ENCODE data around the gene LAMTOR4.

Gene LAMTOR4

DNA sequence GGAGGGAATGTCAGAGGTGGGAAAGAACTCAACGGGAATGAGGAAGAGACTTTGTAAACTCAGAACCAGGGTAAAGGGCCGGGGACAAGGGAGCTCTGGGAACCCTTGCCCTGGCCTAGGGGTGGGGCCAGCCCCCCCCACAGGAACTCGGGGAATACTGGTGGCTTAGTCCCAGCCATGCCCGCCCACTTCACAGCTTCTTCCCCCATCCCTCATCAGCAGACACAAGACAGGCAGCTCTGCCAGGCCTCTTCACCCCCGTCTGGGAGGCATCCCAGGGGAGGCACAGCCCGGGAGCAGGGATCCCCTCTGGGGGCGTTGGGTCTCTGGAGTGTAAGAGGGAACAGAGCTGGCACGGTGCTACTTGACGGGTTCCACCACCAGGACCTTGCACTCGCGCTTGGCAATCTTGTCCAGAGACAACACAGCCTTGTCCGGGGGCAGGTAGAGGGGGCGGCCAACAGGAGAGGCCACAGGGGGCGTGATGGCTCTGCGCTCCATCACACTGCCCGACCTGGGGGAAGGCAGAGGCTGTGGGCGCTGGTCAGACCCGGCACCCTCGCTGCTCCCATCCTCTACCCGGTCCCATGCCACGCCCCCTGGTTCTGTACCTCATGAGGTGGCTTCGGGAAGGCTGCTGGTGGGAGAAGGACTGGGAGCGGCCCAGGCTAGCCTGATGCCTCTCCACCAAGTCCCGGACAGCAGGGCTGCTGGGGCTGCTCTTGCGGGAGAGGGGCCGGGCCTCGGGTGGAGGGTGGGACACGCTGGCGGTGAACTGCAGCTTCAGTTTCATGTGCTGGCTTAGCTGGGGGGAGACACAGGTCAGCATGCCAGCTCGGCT is 6.2 kb downstream of the LAMTOR4 start:
- no peak for DNase-seq

GRCh38 chr7:100155553-100156317 is 7.0 kb downstream of the LAMTOR4 start:
- no peak for DNase-seq

- no peak for DNase-seq
Measured at GRCh38 chr7:100156331-100157068, 7.8 kb downstream of the LAMTOR4 start.

- no peak for DNase-seq
Measured at GRCh38 chr7:100157069-100157333, 8.3 kb downstream of the LAMTOR4 start.

DNA sequence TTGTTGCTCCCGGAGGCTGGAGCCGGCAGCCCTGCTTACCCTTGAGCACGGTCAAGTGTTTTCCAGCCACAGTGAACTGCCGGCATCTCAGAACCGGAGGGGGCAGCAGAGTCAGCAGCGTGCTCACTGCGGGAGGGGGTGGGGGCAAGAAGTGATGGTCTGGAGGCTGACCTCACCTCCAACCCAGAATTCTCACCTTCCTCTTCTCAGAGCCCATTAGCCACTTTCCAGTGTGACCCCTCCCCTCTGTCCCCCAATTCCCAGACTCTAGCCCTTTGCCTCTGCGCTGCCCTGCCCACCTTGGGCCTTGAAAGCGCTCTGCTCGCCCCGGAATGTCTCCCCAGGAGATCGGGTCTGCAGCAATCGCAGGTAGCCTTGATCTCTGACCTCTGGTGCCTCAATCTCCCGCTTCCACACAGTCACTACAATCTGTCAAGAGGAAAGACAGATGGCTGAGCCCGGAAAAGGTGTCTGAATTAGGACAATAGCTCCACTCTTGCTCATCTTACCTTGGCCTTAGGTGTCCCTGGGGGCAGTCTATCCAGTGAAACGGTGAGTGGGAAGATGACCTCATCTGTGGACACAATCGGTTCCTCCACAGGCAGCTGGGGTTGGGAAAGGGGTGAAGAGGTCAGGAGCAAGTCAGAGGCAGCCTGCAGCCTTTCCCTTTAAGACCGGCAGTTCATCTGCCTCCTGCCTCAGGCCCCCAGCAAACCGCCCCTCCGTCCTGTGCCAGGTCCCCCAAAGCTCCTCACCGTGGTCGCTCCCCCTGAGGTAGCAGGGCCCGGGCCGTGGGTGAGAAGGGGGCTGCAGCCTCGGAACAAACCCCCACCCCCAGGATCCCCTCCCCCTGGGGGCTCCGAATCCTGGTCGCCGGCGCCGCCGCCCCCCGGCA is 8.9 kb downstream of the LAMTOR4 start:
- DNase-seq: no peak

- DNase-seq: peak; percentile 94
Measured at GRCh38 chr7:100158229-100159098, 9.7 kb downstream of the LAMTOR4 start, which contains the start of gene TRAPPC14. TRAPPC14 (minus strand) TSS chr7:100158723; CDS start chr7:100158499, 224 bp downstream.

DNA sequence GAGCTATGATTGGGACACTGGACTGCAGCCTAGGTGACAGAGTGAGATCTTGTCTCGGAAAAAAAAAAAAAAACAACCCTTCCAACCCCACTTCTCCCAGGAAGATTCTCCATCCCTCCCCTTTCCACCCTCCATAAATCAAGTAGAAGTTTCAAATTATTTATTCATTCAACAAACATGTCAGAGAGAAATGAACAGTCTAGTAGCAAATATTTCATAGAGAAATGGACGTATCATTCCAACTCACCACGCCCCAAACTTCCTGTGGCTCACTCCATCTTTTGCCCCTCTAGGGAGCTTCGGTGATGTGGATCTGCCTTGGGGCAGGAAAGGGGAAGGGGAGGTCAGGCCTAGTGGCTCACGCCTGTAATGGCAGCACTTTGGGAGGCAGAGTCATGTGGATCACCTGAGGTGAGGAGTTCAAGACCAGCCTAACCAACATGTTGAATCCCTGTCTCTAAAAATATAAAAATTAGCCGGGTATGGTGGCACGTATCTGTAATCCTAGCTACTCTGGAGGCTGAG is 10.4 kb downstream of the LAMTOR4 start:
- DNase-seq: no peak

DNA sequence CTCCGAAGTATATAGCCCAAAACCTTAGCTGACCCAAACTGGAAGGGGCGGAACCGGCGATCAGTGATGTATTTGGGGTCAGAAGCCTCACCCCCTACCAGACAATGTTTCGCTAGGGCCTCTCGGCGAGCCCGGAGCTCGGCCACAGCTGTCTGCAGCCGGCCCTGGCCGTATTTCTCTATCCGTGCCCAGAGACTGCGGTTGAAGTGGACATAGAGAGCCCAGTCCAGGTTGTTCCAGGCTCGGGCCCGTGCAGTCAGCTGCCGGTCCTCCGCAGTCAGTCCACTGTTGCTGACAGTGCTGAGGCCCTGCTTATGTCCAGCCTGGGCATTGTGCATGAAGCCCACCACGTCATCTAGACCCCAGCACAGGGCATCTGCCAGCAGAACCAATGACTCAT is 11.3 kb downstream of the LAMTOR4 start:
- no peak for DNase-seq

DNA sequence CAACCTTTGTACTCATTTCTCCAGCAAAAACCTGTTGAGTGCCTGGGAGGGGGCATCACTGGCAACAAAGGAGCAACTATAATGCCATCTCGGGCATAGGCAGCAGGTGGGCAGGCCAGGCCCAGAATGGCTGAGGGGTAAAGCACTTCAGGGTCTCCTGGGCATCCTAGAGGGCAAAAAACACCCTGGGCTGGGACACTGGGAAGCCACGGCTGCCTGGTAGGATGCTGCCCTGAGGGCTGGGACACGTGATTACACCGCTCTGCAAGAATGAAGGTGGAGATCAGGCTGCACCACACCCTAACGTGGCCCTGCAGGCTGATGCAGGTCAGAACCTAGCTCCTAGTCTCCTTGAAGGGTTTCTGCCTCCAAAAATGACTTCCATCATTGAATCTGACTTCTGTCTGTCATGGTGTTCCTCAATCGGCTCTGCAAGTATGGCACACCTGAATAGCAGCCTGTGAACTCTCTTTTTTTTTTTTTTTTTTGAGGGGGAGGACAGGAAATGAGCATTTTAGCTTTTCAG is 14.4 kb downstream of the LAMTOR4 start:
- DNase-seq: no peak

DNA sequence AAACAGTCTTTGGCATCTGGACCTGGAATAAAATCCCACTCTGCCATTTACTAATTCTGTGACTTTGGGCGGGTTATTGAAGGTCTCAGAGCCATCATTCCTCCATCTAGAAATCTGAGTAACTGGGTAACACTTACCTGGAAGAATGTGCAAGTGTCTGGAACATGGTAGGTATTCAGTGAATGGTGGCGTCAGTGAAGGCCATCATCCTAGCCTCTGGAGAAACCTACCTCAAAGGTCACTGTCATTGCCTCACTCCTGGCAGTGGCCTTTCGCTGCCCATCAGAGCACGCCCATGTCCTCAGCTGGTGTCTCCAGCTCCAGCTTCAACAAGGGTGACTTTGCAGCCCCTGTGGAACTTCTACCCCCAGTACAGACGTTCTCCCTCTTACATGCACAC is 15.2 kb downstream of the LAMTOR4 start:
- no peak for DNase-seq

DNA sequence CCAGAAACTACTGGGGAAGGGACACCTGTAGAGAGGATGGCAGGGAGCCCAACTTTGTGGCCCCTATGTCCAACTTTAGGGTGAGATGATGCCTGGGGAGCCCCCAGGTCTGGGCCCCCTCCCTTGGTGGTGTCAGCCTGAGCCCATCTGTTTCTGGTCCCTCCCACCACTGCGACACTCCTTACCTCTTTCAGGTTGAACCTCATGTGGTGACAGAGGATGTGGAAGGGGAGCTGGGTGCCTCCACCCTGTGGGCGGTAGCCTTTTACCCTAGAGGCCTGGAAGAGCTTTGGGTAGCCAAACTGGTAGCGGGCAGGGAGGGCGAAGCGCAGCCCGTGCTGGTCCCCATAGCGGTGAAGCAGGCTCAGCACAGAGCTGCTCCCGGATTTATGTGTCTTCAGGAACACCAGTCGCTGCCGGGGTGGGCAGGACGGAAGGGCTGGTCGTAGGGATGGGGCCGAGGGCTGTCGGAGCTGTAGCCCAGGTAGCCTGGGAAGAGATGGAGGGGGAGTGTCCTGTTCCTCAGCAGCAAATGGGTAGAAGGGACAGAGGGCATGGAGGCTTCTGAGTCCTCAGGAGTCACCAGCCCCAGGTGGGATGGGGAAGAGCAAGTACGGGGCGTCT is 17.7 kb downstream of the LAMTOR4 start:
- DNase-seq: no peak

GRCh38 chr7:100166970-100167911 is 18.5 kb downstream of the LAMTOR4 start:
- no peak for DNase-seq

DNA sequence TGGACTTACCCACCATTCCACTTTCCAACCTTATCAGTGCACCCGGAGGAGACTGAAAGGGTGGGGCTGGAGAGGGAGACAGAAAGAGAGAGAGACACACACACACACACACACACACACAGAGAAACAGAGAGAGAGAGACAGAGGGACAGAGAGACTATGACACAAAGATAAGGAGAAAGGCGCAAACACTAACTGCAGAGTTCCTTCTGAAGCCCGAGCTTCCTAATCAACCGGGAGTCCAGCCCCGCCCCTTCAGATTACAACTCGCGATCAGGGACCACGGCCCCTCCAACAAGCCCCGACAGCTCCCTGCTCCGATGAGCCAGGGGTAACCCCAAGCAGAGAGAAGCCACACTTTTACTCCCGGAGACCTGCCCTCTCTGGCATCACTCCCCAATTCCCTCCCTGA is 19.2 kb downstream of the LAMTOR4 start:
- no peak for DNase-seq

- no peak for DNase-seq
Measured at GRCh38 chr7:100169147-100169850, 20.6 kb downstream of the LAMTOR4 start.

DNA sequence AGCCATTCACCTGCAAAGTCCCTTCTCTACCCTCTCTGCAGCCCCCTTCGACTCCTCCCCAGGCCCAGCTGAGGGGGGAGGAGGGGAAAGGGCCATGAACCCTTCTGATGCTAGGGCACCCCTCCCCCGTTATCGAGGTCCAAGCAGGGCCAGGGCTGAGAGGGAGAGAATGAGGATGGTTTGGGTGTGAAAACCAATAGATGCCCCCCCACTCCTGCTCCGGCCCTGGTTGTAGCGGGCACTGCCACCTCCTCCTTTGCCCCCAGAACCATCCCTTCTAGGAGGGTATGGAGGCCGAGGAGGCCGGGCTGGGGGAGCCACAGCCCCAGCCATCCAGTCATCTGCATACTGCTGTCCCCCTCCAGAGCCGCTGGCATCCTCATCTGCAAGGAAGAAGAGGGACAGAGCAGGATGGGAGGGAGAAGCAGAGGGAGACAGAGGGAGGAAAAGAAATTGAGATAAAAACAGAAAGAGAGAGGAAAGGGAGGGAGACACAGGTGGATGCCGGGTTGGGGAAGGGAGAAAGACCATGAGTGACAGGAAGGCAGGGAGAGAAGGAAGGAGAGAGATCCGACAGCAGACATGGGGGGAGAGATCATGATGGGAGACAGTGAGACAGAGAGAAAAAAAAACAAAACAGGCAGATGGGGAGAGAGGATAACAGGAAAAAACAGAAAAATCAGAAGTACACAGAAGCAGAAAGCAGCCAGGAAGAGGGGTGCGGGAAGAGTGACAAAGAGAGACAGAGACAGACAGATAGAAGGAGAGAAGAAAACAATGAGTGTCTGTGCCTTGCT is 21.6 kb downstream of the LAMTOR4 start:
- no peak for DNase-seq

GRCh38 chr7:100171087-100171681 is 22.5 kb downstream of the LAMTOR4 start:
- no peak for DNase-seq

DNA sequence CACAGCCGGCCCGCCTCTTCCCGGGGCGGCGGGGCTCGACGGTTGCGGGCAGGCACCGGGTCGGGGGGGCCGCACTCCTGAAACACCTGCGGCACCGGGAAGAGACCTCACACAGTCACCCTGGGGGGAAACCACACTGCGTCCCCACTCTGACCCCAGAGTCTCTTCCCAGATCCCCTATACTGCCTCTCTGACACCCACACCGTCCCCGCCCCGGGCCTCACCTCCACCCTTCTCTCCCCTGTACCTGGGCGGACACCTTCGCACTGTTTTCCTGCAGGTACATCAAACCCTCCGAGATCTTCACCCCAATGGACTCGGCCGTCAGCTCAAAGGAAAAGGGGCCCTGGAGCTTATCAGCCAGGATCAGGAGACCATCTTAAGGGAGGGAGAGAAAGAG is 23.1 kb downstream of the LAMTOR4 start:
- DNase-seq: no peak

Measured in right forelimb (tissue), 1 donor.